ENCODE results near the gene DOK4. TPM values are rescaled to one million over a fixed set of nuclear protein-coding genes. Genes with fewer than 3 reads are reported as not detected.
A peak's percentile ranks its signal among the peaks of the same experiment; 100 is the strongest.
"Not testable (repeated sequence)": the region's sequence is repeated elsewhere in the genome, so short reads cannot be mapped to it uniquely, and the experiment has no call there.

The DOK4 gene
- total RNA-seq, 1 experiment from 2014 or later, result 6.8 TPM

DNA sequence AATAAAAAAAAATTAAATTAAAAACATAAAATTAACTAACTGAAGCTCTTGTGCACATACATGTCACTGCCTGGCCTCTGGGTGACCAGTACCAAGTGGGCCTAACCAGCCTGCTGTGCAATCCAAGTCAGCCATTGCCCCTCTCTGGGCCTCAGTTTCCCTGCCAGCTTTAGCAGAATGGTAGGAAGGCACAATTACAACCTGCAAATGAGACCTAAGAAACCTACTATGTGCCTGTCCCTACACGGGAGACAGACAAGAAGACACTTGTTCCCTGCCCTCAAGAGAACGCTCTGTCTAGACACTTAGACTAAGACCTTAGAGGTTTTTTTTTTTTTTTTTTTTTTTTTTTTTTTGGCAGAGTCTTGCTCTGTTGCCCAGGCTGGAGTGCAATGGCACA is 40.8 kb downstream of the DOK4 start:
- no peak for ATAC-seq
- H3K36me3 ChIP-seq (ENCODE audit: control insufficient read depth, insufficient read depth, low read length), result peaks cover 7% of the 10 kb centered on the region; the same call in 1 of the 2 replicates
- no peaks in the 10 kb centered on the region for H3K9me3 ChIP-seq (ENCODE audit: control insufficient read depth, insufficient read depth, low read depth, low read length)
- POLR2A ChIA-PET, result interaction anchor here (0.6 kb wide), 1 partner anchor 9 kb away, joined by 4 read pairs; no protein-coding TSS in a partner anchor
- no peaks in the 10 kb centered on the region for H3K27me3 ChIP-seq (ENCODE audit: control insufficient read depth, insufficient read depth, low read length)
- no TSS peak for BruUV-seq (replicated peaks)
- CTCF ChIA-PET, result no interaction called here
- DNase-seq (ENCODE audit: low read depth, low spot score), result no peak
- H3K4me3 ChIP-seq (ENCODE audit: low read depth in 2 of 2, low read length in 2 of 2), result no peak overlapping the region
- intact Hi-C loops (cut with micrococcal nuclease; ENCODE audit: unreplicated experiment), result no loop called here
- H3K4me1 ChIP-seq (ENCODE audit: control insufficient read depth, insufficient read depth, low read length), result no peaks in the 10 kb centered on the region; the same call in 1 of the 2 replicates
- in situ Hi-C loops (cut with HindIII; ENCODE audit: low pct_unique_long_range_greater_than_20kb, low sequenced_read_pairs), result no loop called here
- H3K27ac ChIP-seq (ENCODE audit: low read length), result no peak overlapping the region
- TF ChIP-seq SIN3A (IDR thresholded peaks at IDR 0.05; ENCODE audit: borderline replicate concordance, insufficient read depth, low read depth, low read length), result no peak
- no peak for TF ChIP-seq POLR2AphosphoS5 (IDR thresholded peaks at IDR 0.05; ENCODE audit: low read depth, low read length)
- TF ChIP-seq, protein P1, sequence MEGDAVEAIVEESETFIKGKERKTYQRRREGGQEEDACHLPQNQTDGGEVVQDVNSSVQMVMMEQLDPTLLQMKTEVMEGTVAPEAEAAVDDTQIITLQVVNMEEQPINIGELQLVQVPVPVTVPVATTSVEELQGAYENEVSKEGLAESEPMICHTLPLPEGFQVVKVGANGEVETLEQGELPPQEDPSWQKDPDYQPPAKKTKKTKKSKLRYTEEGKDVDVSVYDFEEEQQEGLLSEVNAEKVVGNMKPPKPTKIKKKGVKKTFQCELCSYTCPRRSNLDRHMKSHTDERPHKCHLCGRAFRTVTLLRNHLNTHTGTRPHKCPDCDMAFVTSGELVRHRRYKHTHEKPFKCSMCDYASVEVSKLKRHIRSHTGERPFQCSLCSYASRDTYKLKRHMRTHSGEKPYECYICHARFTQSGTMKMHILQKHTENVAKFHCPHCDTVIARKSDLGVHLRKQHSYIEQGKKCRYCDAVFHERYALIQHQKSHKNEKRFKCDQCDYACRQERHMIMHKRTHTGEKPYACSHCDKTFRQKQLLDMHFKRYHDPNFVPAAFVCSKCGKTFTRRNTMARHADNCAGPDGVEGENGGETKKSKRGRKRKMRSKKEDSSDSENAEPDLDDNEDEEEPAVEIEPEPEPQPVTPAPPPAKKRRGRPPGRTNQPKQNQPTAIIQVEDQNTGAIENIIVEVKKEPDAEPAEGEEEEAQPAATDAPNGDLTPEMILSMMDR (IDR thresholded peaks at IDR 0.05), result no peak
- TF ChIP-seq TCF7L2 (IDR thresholded peaks at IDR 0.05; ENCODE audit: low read depth, low read length), result no peak
- TF ChIP-seq, protein P2, sequence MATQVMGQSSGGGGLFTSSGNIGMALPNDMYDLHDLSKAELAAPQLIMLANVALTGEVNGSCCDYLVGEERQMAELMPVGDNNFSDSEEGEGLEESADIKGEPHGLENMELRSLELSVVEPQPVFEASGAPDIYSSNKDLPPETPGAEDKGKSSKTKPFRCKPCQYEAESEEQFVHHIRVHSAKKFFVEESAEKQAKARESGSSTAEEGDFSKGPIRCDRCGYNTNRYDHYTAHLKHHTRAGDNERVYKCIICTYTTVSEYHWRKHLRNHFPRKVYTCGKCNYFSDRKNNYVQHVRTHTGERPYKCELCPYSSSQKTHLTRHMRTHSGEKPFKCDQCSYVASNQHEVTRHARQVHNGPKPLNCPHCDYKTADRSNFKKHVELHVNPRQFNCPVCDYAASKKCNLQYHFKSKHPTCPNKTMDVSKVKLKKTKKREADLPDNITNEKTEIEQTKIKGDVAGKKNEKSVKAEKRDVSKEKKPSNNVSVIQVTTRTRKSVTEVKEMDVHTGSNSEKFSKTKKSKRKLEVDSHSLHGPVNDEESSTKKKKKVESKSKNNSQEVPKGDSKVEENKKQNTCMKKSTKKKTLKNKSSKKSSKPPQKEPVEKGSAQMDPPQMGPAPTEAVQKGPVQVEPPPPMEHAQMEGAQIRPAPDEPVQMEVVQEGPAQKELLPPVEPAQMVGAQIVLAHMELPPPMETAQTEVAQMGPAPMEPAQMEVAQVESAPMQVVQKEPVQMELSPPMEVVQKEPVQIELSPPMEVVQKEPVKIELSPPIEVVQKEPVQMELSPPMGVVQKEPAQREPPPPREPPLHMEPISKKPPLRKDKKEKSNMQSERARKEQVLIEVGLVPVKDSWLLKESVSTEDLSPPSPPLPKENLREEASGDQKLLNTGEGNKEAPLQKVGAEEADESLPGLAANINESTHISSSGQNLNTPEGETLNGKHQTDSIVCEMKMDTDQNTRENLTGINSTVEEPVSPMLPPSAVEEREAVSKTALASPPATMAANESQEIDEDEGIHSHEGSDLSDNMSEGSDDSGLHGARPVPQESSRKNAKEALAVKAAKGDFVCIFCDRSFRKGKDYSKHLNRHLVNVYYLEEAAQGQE (IDR thresholded peaks at IDR 0.05; ENCODE audit: insufficient read depth in 1 of 2, low read depth in 2 of 2, low read length in 1 of 2), result no peak

DNA sequence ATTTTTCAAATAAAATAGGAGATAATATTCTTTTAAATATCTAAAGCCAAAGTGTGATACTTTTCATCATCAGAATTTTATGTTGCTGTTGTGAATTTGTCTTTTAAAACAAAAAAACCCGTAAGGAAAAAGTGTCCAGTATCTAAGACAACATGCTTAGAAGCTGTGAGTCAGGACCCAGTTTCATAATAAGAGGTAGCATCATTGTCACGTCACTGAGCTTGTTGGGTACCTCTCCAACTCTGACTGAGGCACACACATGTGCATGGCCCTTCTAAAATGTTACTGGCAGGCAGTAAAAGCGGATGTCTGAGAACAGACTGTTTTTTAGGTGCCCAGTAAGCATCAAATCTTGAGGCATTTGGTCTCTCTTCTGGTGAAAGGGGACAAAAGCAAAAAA is 41.6 kb downstream of the DOK4 start:
- H3K4me3 ChIP-seq (ENCODE audit: low read depth in 2 of 2, low read length in 2 of 2), result no peak overlapping the region
- H3K27ac ChIP-seq (ENCODE audit: low read length), result no peak overlapping the region
- BruUV-seq (replicated peaks), result TSS peak; percentile 51
- H3K27me3 ChIP-seq (ENCODE audit: control insufficient read depth, insufficient read depth, low read length), result no peaks in the 10 kb centered on the region
- ChIA-PET POLR2A (no interaction called here), CTCF (no interaction called here)
- DNase-seq (ENCODE audit: low read depth, low spot score) (no peak), ATAC-seq (no peak)
- no peaks in the 10 kb centered on the region for H3K9me3 ChIP-seq (ENCODE audit: control insufficient read depth, insufficient read depth, low read depth, low read length)
- intact Hi-C loops (cut with micrococcal nuclease; ENCODE audit: unreplicated experiment) (no loop called here), in situ Hi-C loops (cut with HindIII; ENCODE audit: low pct_unique_long_range_greater_than_20kb, low sequenced_read_pairs) (no loop called here)
- H3K4me1 ChIP-seq (ENCODE audit: control insufficient read depth, insufficient read depth, low read length), result no peaks in the 10 kb centered on the region; the same call in 1 of the 2 replicates
- no peak for TF ChIP-seq SIN3A (IDR thresholded peaks at IDR 0.05; ENCODE audit: borderline replicate concordance, insufficient read depth, low read depth, low read length)
- TF ChIP-seq, protein P1 (IDR thresholded peaks at IDR 0.05), result no peak
- no peak for TF ChIP-seq TCF7L2 (IDR thresholded peaks at IDR 0.05; ENCODE audit: low read depth, low read length)
- TF ChIP-seq, protein P2 (IDR thresholded peaks at IDR 0.05; ENCODE audit: insufficient read depth in 1 of 2, low read depth in 2 of 2, low read length in 1 of 2), result no peak
- TF ChIP-seq POLR2AphosphoS5 (IDR thresholded peaks at IDR 0.05; ENCODE audit: low read depth, low read length), result no peak
- H3K36me3 ChIP-seq (ENCODE audit: control insufficient read depth, insufficient read depth, low read length), result peaks cover 7% of the 10 kb centered on the region; the same call in 1 of the 2 replicates

DNA sequence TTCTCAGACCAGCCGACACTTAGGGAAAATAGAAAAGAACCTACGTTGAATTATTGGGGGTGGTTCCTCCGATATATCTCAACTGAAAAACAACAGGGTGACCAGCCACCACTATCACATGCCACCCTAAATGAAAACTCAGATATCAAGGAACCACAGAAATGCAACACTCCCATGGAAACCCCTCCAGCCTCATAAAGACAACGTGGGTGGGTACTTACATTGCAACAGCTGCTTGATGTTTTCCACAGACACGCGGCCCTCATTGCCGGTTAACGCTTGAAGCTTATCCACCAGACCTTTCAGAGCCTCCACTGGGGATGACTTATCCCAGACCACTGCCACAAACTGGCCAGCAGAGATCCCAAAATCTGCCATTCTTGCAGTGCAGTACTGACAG is 45.7 kb downstream of the DOK4 start:
- intact Hi-C loops (cut with micrococcal nuclease; ENCODE audit: unreplicated experiment); H3K27ac ChIP-seq (ENCODE audit: low read length); CTCF ChIA-PET; H3K27me3 ChIP-seq (ENCODE audit: control insufficient read depth, insufficient read depth, low read length); POLR2A ChIA-PET; ATAC-seq; DNase-seq (ENCODE audit: low read depth, low spot score); H3K9me3 ChIP-seq (ENCODE audit: control insufficient read depth, insufficient read depth, low read depth, low read length); H3K36me3 ChIP-seq (ENCODE audit: control insufficient read depth, insufficient read depth, low read length); in situ Hi-C loops (cut with HindIII; ENCODE audit: low pct_unique_long_range_greater_than_20kb, low sequenced_read_pairs); BruUV-seq (replicated peaks); H3K4me3 ChIP-seq (ENCODE audit: low read depth in 2 of 2, low read length in 2 of 2); H3K4me1 ChIP-seq (ENCODE audit: control insufficient read depth, insufficient read depth, low read length): not testable (repeated sequence)

DNA sequence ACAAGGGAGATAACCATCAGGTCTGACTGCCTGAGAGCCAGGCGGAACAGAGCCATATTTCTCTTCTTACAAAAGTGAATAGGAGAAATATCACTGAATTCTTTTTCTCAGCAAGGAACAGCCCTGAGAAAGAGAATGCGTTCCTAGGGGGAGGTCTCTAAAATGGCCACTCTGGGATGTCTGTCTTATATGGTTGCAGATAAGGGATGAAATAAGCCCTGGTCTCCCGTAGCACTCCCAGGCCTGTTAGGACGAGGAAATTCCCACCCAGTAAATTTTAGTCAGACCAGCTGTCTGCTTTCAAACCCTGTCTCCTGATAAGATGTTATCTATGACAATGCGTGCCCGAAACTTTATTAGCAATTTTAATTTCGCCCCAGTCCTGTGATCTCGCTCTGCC is 46.3 kb downstream of the DOK4 start:
- H3K4me1 ChIP-seq (ENCODE audit: control insufficient read depth, insufficient read depth, low read length); H3K27ac ChIP-seq (ENCODE audit: low read length); in situ Hi-C loops (cut with HindIII; ENCODE audit: low pct_unique_long_range_greater_than_20kb, low sequenced_read_pairs); ATAC-seq; intact Hi-C loops (cut with micrococcal nuclease; ENCODE audit: unreplicated experiment); DNase-seq (ENCODE audit: low read depth, low spot score); H3K36me3 ChIP-seq (ENCODE audit: control insufficient read depth, insufficient read depth, low read length); H3K9me3 ChIP-seq (ENCODE audit: control insufficient read depth, insufficient read depth, low read depth, low read length); POLR2A ChIA-PET; BruUV-seq (replicated peaks); H3K4me3 ChIP-seq (ENCODE audit: low read depth in 2 of 2, low read length in 2 of 2); H3K27me3 ChIP-seq (ENCODE audit: control insufficient read depth, insufficient read depth, low read length); CTCF ChIA-PET: not testable (repeated sequence)

Measured in Panc1 (cell line).